ENCODE results near the gene TBC1D1.

DNA sequence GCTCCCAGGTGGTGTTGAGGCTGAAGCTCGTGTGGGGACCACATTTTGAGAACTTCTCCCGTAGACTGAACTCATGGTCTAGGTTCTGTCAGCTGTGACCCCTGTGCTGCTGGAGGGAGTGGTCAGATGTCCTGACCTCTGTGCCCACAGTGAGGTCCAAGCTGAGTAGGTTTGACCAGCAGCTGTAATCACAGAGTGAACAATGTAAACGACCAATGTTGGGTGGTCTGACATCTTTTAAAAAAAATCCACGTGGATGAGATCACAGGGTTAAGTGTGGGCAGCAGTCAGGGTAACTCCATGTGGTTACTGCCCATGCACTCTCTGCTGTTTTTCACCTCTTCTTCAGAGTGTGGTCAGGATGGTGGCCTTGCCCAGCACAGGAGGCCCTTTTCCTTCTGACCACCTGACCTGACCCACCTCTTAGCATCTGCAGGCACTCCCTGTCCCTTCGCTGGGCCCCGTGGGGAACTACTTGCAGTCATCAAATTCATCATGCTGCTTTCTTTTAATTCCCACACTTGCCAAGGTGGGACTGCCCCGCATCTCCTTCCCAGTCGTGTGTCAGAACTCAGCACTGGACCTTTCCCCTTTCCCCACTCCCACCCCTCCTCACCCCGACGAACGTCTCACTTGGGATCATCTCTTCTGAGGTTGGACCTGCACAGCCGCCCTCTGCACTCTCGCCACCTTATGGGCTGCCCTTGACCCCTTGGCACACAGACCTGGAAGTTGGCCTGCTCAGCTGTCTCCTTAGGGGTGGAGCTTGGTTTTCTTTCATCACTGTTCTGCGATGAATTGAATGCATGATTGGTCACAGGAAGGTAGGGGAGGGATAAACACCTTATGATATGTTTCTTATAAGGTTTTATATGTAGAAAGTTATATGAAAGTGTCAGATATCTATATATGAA is 189.4 kb downstream of the TBC1D1 start:
- TF ChIP-seq, protein P1, sequence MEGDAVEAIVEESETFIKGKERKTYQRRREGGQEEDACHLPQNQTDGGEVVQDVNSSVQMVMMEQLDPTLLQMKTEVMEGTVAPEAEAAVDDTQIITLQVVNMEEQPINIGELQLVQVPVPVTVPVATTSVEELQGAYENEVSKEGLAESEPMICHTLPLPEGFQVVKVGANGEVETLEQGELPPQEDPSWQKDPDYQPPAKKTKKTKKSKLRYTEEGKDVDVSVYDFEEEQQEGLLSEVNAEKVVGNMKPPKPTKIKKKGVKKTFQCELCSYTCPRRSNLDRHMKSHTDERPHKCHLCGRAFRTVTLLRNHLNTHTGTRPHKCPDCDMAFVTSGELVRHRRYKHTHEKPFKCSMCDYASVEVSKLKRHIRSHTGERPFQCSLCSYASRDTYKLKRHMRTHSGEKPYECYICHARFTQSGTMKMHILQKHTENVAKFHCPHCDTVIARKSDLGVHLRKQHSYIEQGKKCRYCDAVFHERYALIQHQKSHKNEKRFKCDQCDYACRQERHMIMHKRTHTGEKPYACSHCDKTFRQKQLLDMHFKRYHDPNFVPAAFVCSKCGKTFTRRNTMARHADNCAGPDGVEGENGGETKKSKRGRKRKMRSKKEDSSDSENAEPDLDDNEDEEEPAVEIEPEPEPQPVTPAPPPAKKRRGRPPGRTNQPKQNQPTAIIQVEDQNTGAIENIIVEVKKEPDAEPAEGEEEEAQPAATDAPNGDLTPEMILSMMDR (IDR thresholded peaks at IDR 0.05): no peak
- TF ChIP-seq REST (IDR thresholded peaks at IDR 0.05; ENCODE audit: insufficient read depth in 1 of 2, low read depth in 2 of 2, low read length in 1 of 2): no peak
- TF ChIP-seq TCF7L2 (IDR thresholded peaks at IDR 0.05; ENCODE audit: low read depth, low read length): no peak
- TF ChIP-seq POLR2AphosphoS5 (IDR thresholded peaks at IDR 0.05; ENCODE audit: low read depth, low read length): no peak
- TF ChIP-seq SIN3A (IDR thresholded peaks at IDR 0.05; ENCODE audit: borderline replicate concordance, insufficient read depth, low read depth, low read length): no peak
